Body of pancreas (tissue), 4 donors: ENCODE data around the gene SH2D4B.

Experiments used
- POLR2A ChIP-seq, 3 donors: fragments of 450-650 bp; IDR thresholded peaks; one replicate each; pipeline ENCODE4 v1.6.1; 2016; ENCODE audit warnings: antibody characterized with exemption in 3 of 3, mild to moderate bottlenecking in 2 of 3
- TF ChIP-seq, protein P1 (sequence below), 7 experiments: fragments of 450-650 bp in 4 of 7; fragments of 200-600 bp in 3 of 7; sonication (generic) in 3 of 7; IDR thresholded peaks; one replicate each; pipeline ENCODE4 v1.5.1; 2016 to 2019; ENCODE audit warnings: antibody characterized with exemption in 7 of 7

DNA sequence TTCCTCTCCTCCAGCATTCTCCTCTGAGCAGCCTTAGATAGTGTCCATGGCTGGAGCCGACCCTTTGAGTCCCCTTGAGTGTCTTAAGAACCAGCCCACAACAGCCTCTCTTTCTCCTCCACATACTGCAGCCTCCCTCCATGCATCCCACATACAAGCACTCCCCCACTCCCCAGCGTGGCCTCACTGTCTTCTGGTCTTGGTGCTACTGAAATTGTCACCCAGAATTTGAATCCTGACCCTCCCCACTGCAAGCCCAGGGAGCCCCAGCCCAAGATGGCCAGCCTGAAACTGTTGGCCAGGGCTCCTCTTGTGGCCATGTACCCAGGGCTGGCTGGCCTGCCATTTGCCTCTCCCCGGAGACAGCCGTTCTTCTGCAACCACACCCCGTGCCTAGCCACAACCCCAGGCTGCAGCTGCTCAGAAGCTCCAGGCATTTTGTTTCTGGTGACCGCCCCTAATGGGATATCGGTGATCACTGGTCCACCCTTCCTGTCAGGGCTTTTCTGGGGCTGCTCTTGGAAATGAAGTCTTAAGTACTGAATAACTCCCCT lies 18.8 kb upstream of the SH2D4B start:
- TF ChIP-seq, protein P1, sequence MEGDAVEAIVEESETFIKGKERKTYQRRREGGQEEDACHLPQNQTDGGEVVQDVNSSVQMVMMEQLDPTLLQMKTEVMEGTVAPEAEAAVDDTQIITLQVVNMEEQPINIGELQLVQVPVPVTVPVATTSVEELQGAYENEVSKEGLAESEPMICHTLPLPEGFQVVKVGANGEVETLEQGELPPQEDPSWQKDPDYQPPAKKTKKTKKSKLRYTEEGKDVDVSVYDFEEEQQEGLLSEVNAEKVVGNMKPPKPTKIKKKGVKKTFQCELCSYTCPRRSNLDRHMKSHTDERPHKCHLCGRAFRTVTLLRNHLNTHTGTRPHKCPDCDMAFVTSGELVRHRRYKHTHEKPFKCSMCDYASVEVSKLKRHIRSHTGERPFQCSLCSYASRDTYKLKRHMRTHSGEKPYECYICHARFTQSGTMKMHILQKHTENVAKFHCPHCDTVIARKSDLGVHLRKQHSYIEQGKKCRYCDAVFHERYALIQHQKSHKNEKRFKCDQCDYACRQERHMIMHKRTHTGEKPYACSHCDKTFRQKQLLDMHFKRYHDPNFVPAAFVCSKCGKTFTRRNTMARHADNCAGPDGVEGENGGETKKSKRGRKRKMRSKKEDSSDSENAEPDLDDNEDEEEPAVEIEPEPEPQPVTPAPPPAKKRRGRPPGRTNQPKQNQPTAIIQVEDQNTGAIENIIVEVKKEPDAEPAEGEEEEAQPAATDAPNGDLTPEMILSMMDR (IDR thresholded peaks at IDR 0.05): no peak
- TF ChIP-seq POLR2A (IDR thresholded peaks at IDR 0.05): no peak
